NK-92 (cell line): ENCODE measurements around the gene PMIS2.

Experiments used
- DNase-seq: peaks from one replicate; lab custom pipeline; 2025; ENCODE audit not compliant: unreplicated experiment; lab: John Stamatoyannopoulos, UW

The PMIS2 gene

GRCh38 chr19:35556025-35556590 is 29.9 kb upstream of the PMIS2 start:
- no peak for DNase-seq

GRCh38 chr19:35556846-35557538 is 29.0 kb upstream of the PMIS2 start:
- DNase-seq = no peak

GRCh38 chr19:35557539-35558399 is 28.2 kb upstream of the PMIS2 start:
- DNase-seq = no peak

GRCh38 chr19:35558400-35559280 is 27.3 kb upstream of the PMIS2 start:
- no peak for DNase-seq

- no peak for DNase-seq
Measured at GRCh38 chr19:35559281-35559659, 26.7 kb upstream of the PMIS2 start.

- DNase-seq = no peak
Measured at GRCh38 chr19:35559781-35560180, 26.2 kb upstream of the PMIS2 start.

- no peak for DNase-seq
Measured at GRCh38 chr19:35560271-35560670, 25.7 kb upstream of the PMIS2 start.

GRCh38 chr19:35560677-35561076 is 25.3 kb upstream of the PMIS2 start:
- DNase-seq = no peak

GRCh38 chr19:35561436-35561835 is 24.5 kb upstream of the PMIS2 start:
- no peak for DNase-seq

GRCh38 chr19:35562336-35562735 is 23.6 kb upstream of the PMIS2 start:
- no peak for DNase-seq

GRCh38 chr19:35562776-35563175 is 23.2 kb upstream of the PMIS2 start:
- no peak for DNase-seq

GRCh38 chr19:35563207-35563829 is 22.7 kb upstream of the PMIS2 start, which contains the start of gene ATP4A:
ATP4A (minus strand) TSS chr19:35563658; CDS start chr19:35563629, 29 bp downstream.
- no peak for DNase-seq

- no peak for DNase-seq
Measured at GRCh38 chr19:35565016-35565856, 20.7 kb upstream of the PMIS2 start.

- no peak for DNase-seq
Measured at GRCh38 chr19:35566738-35567137, 19.2 kb upstream of the PMIS2 start.

GRCh38 chr19:35569281-35569781 is 16.6 kb upstream of the PMIS2 start:
- no peak for DNase-seq

- no peak for DNase-seq
Measured at GRCh38 chr19:35571406-35571965, 14.5 kb upstream of the PMIS2 start.

GRCh38 chr19:35577918-35578317 is 8.1 kb upstream of the PMIS2 start:
- DNase-seq = no peak

GRCh38 chr19:35578707-35579106 is 7.3 kb upstream of the PMIS2 start:
- DNase-seq = no peak

- DNase-seq = no peak
Measured at GRCh38 chr19:35582760-35583159, 3.2 kb upstream of the PMIS2 start.
